HepG2 (cell line): Measurements from ENCODE around the gene KANSL1.

Source experiments
- RAD21 ChIP-seq: fragments of 450-650 bp; formaldehyde crosslinking; IDR thresholded peaks from 2 replicates; pipeline ENCODE4 v1.5.0; 2020; ENCODE audit warnings: mild to moderate bottlenecking
- RNF2 ChIP-seq: fragments of 450-650 bp; conservative IDR thresholded peaks from 2 replicates; pipeline ENCODE4 v1.6.1; 2016; ENCODE audit warnings: low read depth
- ZBTB7A ChIP-seq: sonication (generic); formaldehyde crosslinking; IDR thresholded peaks from 2 replicates; pipeline ENCODE4 v1.8.0; 2022; ENCODE audit warnings: mild to moderate bottlenecking, missing genetic modification reagents
- TF ChIP-seq, protein P1 (sequence below): sonication (generic); formaldehyde crosslinking; IDR thresholded peaks from 2 replicates; pipeline ENCODE4 v1.5.0; 2020; ENCODE audit warnings: mild to moderate bottlenecking, missing genetic modification reagents, moderate library complexity

DNA sequence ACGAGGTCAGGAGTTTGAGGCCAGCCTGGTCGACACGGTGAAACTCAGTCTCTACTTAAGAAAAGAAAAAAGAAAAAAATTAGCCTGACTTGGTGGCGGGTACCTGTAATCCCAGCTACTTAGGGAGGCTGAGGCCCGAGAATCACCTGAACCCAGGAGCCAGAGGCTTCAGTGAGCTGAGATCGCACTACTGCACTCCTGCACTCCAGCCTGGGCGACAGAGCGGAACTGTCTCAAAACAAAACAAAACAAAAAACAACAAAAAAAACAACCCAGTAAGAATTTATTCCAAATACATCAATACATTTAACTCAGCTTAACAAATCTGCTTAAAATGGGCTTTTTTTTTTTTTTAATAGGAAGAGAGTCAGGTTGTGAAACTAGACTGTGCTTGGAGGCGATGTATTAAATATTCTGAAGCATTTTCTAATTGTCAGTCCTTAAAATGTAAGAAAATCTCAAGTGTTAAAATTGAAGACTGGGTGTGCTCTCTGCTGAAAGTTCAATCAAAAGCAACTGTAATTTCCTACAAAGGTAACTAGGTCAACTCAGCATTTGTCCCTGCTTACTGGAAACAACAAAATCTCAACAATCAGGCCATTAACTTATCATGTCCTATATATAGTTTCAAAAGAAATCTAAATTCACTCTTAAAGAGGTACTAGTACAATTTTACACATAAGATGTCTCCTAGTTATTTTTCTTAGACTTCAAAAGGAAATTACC lies 23.2 kb downstream of the KANSL1 start:
- no peak for TF ChIP-seq RAD21 (CRISPR knock-in tag)
- no peak for TF ChIP-seq RNF2
- TF ChIP-seq, protein P1, sequence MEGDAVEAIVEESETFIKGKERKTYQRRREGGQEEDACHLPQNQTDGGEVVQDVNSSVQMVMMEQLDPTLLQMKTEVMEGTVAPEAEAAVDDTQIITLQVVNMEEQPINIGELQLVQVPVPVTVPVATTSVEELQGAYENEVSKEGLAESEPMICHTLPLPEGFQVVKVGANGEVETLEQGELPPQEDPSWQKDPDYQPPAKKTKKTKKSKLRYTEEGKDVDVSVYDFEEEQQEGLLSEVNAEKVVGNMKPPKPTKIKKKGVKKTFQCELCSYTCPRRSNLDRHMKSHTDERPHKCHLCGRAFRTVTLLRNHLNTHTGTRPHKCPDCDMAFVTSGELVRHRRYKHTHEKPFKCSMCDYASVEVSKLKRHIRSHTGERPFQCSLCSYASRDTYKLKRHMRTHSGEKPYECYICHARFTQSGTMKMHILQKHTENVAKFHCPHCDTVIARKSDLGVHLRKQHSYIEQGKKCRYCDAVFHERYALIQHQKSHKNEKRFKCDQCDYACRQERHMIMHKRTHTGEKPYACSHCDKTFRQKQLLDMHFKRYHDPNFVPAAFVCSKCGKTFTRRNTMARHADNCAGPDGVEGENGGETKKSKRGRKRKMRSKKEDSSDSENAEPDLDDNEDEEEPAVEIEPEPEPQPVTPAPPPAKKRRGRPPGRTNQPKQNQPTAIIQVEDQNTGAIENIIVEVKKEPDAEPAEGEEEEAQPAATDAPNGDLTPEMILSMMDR (CRISPR knock-in tag): no peak
- no peak for TF ChIP-seq ZBTB7A
